ENCODE measurements around the gene DNM3.
"Not testable (repeated sequence)": the region's sequence is repeated elsewhere in the genome, so short reads cannot be mapped to it uniquely, and the experiment has no call there.

DNM3 gene

GRCh38 chr1:171841050-171841910 lies at the start of gene DNM3:
TSS of gene DNM3 (plus strand) at chr1:171841498. CDS start at chr1:171841657, 159 bp downstream.
- peak; percentile 45 for DNase-seq

DNA sequence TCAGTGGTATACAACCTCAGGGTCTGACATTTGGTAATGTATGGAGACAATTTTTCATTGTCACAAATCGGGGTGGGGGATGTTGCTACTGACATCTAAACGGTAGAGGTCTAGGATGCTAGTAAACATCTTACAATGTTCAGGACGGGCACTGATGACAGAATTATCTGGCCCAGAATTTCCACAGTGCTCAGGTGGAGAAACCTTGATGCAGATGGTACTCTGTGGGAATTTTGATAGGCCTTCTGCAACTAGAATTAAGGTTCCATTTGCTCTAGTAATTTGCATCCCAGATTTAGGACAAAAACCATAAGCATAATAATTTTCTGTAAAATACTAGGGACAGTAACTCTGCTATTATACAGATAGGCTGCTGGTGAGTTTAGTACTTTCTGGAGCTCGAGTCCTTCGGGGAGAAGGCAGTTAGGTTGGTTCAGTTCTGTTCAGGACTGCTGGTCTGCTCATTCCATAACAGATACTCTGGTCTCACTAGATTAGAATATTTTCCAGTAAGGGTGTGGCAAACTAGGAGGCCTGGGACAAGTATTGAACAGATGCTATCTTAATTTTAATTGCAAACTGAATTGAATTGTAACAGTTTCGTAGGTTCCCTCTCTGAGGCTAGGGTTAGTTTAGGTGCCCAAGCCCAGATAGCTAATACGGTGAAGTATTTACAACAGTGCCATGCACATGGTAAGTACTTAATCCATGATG lies 48.5 kb upstream of the DNM3 start:
- DNase-seq, result no peak

DNA sequence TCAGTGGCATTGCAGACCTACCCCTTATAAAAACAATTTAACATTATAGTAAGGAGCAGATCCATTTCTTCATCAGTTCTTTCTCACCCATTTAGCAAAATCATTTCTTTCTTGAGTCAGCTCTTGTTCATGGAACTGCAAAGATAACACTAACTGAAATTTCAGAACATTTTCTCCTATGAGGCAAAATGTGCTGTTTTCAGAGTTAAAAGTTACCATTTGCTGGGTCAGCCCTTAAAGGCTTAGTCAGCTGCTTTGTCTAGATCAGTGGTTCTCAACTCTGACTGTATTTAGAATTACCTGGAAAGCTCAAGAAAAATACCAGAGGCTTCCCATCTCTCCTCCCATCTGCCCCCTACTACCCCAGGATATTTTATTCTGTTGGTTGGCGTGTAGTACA lies 47.7 kb upstream of the DNM3 start:
- no peak for DNase-seq

GRCh38 chr1:171794085-171794484 lies 47.2 kb upstream of the DNM3 start:
- DNase-seq, result no peak

DNA sequence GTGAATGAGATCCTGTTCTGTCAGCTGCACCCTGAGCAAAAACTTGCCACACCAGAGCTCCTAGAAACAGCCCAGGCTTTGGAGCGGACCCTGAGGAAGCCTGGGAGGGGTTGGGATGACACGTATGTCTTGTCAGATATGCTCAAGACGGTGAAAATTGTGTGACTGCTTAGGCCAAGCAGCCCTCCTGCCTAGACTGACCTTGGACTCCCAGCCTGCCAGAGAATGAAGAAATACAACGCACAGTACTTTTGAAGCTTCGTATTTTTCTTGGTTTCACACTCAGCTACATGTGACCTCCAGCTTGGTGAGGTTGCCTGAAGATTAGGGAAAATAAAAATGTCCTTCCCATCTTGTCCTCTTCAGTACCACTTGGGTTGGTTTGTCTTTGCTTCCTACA lies 44.7 kb upstream of the DNM3 start:
- DNase-seq, result no peak

DNA sequence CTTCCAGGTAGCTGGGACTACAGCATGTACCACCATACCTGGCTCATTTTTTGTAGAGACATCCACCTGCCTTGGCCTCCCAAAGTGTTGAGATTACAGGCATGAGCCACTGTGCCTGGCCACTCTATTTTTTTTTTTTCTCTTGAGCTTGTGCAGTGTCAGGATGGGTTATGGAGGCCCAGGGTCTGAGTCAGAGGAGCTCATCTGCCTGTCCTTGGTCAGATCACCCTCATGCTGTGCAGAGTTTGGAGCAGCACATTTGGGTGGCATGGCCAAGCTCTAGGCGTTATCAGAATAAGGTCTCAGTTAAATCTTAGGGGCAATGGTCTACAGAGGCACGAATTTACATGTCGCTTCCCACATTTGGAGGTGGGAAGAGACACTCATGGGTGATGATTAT lies 43.0 kb upstream of the DNM3 start:
- DNase-seq, result no peak

- no peak for DNase-seq
Observed at GRCh38 chr1:171798765-171799164, 42.5 kb upstream of the DNM3 start.

- DNase-seq, result no peak
Observed at GRCh38 chr1:171799166-171799565, 42.1 kb upstream of the DNM3 start.

DNA sequence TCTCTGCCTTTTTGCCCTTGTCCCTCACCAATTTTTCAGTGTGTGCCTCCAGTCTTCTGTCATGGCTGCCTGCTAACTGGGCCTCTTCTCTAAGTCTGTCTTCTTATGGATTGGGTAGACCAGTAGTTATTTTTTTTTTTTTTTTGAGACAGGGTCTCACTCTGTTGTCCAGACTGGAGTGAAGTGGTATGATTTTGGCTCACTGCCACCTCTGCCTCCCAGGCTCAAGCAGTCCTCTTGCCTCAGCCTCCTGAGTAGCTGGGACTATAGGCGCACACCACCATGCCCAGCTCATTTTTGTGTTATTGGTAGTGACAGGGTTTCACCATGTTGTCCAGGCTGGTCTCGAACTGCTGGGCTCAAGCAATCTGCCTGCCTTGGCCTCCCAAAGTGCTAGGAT lies 41.6 kb upstream of the DNM3 start:
- DNase-seq, result not testable (repeated sequence)

DNA sequence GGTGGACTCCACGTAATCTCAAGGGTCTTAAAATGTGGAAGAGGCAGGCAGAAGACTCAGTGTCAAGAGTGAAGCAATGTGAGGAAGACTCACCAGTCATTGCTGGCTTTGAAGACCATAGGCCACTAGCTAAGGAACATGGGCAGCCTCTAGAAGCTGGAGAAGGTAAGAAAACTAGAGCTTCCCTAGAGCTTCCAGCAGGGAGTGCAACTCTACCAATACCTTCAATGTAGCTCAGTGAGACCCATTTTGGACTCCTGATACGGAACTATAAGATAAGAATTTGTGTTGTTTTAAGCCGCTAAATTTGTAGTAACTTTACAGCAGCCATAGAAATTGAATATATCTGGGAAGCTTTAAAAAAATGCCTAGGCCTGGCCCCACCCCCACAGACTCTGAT lies 41.0 kb upstream of the DNM3 start:
- no peak for DNase-seq

DNA sequence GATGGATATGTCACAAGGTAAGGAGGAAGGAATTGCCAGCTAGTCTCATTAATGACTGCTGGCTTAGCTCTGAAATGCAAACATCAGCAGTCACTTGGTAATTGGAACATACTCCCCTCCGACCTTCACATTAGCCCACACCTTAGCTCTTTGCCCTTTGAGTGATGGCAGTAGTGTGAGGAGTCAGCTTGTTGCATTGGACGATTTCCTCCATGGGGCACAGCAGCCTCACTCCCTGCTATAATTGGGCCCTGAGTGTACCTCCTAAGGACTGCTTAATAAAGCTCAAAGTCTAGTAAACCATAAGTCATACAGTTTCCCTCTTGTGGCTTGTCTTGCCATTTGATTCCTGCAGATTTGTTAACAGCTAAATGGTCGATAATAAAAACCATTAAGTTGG lies 40.4 kb upstream of the DNM3 start:
- DNase-seq, result no peak

DNA sequence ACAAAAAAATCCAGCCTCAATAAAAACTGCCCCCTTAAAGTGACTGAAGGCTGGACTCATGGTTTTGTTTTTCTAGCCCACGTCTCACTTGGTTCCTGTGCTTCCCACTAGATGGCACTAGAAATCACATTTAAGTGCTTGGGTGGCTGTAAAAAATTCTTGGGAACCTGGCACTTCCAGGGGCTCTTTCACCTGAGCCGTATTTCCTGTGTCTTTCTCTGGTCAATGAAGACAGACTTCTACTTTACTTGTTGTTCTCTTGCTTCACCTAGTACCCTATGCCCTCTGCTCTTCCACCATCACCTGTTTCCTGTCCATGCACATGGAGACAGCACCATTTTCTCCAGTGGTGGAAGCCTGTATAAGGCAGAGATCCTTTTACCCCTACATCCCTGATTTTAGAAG lies 39.8 kb upstream of the DNM3 start:
- peak; percentile 23 for DNase-seq

GRCh38 chr1:171802207-171802606 lies 39.1 kb upstream of the DNM3 start:
- DNase-seq, result no peak

- no peak for DNase-seq
Observed at GRCh38 chr1:171803045-171803444, 38.3 kb upstream of the DNM3 start.

DNA sequence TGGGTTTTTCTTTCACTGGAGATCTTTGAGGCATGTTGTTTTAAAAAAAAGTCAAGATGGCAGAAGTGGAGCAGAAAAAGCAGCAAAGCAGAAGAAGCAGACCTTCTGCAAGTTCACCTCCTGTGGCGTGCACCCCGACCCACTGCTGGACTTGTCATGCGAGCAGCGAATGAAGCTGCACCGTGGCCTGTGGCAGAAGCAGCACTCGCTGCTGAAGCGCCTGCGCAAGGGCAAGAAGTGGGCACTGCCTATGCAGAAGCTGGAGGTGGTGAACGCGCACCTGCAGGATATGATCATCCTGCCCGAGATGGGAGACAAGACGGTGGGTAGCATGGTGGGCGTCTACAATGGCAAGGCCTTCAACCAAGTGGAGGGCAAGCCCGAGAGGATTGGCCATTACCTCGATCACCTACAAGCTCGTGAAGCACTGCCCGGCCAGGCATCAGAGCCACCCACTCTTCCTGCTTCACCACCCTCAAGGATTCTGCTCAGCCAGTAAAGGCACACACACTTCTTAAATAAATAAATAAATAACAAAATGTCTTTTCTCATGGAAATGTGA lies 37.8 kb upstream of the DNM3 start:
- DNase-seq, result no peak

DNA sequence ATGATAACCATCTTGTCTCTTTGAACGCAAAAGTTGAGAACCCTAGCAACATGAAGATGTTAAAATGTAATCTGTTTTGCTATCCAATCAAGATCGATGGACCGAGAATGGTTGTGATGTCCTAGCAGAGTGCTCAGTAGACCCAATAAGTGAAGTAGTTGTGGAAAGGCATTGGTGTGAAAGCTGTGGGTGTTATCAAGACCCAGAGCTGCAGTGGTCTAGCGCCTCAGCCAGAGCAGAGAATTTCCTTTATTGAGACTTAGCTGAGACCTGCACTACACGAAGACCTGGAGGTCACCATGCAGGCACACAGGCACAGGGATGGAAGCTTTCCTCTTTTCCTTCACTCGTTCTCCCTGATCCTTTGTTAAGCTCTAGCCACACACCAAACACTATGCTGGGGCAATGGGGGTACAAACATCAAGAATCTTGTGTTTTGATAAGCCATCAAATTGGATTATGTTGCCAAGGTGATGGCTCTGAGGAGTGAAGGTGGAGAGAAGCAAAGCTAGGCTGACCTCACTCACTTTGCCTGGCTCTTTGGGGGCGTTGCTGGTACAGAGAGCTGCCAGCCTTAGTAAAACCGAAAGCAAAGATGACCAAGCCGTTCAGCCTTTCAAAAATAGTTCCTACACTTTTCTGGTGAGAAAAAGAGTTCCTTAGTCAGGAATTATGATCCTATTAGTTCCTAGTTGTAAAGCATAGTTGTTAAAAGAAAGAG lies 35.7 kb upstream of the DNM3 start:
- no peak for DNase-seq

GRCh38 chr1:171807556-171807955 lies 33.7 kb upstream of the DNM3 start:
- DNase-seq, result no peak

DNA sequence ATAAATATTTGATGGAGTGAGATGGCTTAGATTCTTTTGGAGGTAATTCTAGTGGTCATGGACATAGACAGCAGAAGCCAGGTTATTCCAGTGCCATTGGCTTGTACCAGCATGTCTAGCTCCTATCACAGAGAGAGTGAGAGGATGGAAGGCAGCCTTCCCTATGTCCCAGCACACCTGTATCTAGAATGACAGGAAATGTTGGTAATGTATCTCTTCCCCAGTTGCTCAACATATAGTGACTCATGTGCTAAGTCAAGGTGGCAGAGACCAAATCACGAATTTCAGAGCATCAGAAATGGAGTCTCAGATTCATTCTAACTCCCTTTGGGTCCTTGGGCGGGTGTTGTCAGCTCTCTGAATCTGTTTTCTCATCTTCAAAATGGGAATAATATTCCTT lies 31.5 kb upstream of the DNM3 start:
- no peak for DNase-seq

DNA sequence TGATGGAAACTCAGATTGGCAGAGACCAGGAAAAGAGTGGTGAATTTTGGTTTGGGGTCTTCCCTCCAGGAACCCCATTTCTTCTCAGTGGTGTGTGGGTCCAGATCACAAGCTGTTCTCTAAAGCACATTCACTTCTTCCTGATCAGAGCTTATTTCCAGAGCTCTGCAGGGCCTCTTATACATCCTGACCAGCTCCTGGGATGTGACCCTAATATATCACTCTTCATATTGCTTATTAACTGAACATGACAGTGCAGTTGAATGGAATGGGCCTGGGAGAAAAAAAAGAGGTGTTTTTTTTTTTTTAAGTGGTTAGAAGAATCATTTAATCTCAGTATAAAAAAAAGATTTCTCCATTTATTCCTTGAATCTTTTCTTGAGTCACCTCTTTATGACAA lies 29.6 kb upstream of the DNM3 start:
- no peak for DNase-seq

DNA sequence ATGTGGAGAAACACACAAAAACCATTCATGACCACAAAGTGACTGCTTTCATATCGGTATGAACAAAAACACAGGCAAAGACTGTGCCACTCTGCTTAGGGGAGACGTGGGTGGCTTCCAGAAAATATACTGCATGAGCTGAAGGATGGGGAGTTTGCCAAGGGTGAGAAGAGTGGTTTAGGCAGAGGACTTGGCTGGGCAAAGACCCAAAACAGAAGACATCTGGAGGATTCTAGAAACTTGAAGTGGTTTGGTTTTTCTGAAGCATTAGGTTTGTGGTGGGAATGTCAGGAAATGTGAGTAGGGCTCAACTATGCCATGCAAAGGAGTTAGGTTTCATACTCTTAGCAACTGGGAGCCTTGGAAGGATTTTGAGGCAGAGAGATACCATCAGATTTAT lies 26.6 kb upstream of the DNM3 start:
- no peak for DNase-seq

DNA sequence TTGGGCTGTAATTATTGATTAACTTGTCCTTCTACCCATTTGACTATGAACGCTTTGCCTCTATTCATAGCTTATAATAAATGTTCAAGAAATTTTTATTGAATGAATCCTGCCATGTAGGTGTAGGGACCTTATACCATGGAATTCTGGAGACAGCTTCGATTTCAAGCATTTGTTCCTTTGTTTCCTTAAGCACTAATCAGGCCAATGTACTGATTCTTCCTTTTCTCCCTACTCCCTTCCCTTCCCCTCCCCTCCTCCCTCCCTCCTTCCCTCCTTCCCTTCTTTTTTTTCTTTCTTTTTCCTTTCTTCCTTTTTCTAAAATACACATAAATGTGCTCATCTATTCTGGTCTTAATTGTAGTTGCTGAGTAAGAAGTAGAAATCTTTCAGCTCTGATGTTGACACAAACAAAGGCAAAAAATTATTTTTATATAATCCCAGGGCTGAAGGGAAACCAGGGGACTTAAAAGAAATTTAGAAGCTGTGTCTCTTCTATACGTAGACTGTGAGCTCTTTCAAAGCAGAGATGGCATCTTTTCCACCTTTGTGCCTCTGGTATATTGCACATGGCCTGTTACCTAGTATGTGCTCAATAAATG lies 24.9 kb upstream of the DNM3 start:
- no peak for DNase-seq

DNA sequence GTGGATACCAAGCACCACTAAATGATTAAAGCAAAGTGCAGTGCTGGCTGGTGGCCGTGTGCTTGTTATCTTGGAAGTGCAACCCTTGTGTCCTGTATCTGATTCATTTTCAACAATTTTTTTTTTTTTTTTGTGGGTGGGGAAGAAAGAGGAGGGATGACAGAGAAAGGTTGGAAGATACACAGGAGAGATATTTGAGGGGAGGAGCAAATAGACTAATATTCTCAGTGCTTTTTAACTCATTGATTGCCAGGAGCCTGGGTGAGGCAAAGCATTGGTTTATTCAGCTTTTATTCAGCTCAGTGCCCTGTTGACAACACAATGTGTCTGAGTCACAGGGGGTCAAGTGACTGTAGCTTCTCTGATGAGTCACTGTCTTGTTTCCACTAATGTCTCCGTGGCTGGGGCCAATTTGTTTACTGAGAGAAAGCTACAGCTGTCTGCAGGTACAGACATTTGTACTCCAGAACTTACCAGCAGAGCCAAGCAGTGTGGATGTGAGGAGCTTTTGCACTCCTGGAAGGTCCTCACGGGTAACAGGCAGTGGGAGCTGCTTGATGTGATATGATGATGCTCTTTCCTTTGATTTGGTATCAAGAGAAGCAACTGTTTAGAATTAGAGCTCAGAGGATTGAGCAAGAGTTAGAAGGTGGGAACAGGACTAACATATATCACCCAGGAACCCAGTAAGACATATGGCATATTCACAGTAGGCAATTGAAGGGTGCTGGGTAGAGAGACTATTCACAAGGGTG lies 23.6 kb upstream of the DNM3 start:
- DNase-seq, result no peak
